Upper lobe of left lung (tissue), 4 donors: ENCODE results near the gene MED28.

ENCODE experiments used
- POLR2A ChIP-seq, 4 donors: fragments of 450-650 bp; IDR thresholded peaks; one replicate each; pipeline ENCODE4 v1.5.1; 2016 to 2017; ENCODE audit warnings: antibody characterized with exemption in 4 of 4, mild to moderate bottlenecking in 2 of 4
- TF ChIP-seq, protein P1 (sequence below), 6 experiments: fragments of 450-650 bp in 4 of 6; fragments of 200-600 bp in 2 of 6; sonication (generic) in 2 of 6; IDR thresholded peaks; one replicate each; pipeline ENCODE4 v1.5.1; 2016 to 2019; ENCODE audit warnings: antibody characterized with exemption in 6 of 6

DNA sequence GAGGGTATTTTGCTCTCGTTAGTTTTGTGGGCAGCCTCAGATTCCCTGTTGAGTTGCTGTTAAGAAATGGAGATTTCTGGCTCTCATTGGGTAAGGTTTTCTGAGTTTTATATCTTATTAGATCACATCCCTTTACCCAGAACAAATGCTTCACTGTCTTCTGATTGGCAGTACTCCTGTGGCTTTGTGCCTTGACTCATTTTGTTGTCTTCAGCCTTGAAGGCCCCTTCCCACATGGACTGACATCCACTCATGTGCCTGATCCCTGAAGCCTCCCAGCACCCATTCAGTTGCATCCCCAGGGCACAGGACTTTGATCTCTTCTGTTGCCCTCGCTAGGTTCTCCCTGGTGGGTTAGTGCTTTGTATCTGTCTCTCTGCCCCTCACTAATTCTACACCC lies 10.4 kb downstream of the MED28 start:
- no peak for TF ChIP-seq POLR2A (IDR thresholded peaks at IDR 0.05)
- TF ChIP-seq, protein P1, sequence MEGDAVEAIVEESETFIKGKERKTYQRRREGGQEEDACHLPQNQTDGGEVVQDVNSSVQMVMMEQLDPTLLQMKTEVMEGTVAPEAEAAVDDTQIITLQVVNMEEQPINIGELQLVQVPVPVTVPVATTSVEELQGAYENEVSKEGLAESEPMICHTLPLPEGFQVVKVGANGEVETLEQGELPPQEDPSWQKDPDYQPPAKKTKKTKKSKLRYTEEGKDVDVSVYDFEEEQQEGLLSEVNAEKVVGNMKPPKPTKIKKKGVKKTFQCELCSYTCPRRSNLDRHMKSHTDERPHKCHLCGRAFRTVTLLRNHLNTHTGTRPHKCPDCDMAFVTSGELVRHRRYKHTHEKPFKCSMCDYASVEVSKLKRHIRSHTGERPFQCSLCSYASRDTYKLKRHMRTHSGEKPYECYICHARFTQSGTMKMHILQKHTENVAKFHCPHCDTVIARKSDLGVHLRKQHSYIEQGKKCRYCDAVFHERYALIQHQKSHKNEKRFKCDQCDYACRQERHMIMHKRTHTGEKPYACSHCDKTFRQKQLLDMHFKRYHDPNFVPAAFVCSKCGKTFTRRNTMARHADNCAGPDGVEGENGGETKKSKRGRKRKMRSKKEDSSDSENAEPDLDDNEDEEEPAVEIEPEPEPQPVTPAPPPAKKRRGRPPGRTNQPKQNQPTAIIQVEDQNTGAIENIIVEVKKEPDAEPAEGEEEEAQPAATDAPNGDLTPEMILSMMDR (IDR thresholded peaks at IDR 0.05): no peak
